PC-9 (cell line): ENCODE data around the gene TRABD2B.

Experiments
- CTCF ChIP-seq: fragments of 200-600 bp; sonication (generic); conservative IDR thresholded peaks from 2 replicates; pipeline ENCODE4 v1.6.1; 2017; ENCODE audit warnings: mixed run types, antibody characterized with exemption, mild to moderate bottlenecking, moderate library complexity
- EZH2 ChIP-seq: fragments of 200-600 bp; sonication (generic); IDR thresholded peaks from 2 replicates; pipeline ENCODE4 v1.8.0; 2017; ENCODE audit warnings: antibody characterized with exemption, low read depth

GRCh38 chr1:48007047-48007446 lies 9.9 kb upstream of the TRABD2B start:
- no peak for TF ChIP-seq EZH2
- TF ChIP-seq CTCF, result no peak
